NCI-H1436 (cell line): ENCODE results near the gene RGCC.
"Not testable (repeated sequence)": the region's sequence is repeated elsewhere in the genome, so short reads cannot be mapped to it uniquely, and the experiment has no call there.

Source experiments
- DNase-seq: peaks from one replicate; lab custom pipeline; 2025; lab: John Stamatoyannopoulos, UW

Gene RGCC, protein sequence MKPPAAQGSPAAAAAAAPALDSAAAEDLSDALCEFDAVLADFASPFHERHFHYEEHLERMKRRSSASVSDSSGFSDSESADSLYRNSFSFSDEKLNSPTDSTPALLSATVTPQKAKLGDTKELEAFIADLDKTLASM

DNA sequence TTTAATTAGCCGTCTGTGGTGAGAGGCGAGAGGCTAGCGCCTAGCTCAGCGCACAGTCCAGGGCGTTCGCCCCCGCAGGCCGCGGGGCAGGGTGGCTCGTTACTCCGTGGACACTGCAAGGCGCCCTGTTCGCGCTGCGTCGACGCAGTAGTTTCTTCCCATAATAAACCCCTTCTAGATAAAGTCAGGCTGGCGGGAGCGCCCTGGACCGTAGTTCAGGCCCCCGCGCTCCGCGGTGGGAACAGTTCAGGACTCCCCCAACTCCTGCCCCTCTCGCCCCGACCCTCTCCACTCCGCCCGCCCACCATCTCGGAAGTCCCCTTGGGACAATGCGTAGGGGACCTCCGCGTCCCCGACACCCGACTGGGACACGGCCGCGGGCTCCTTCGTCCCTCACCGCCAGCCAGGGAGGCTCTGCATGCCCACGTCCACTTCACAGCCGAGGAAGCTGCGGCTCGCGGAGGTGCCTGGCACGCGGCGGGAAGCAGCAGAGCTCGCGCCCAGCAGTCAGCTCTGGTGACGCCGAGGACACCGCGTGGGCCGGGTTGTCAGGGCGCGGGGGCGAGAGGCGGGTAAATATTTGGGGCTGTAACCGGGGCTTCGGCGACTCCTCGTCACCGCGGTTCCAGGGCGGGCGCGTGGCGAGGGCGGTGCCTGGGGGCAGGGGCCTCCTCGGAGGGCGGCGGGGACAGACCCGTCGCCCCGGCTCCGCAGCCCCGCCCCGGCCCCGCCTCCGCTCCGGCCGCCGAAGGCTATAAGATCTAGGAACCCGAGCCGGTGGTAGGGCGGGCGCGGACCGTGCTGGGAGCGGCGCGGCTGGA is at the start of gene RGCC:
TSS of gene RGCC (plus strand) at position 783 of the 821 bp plus-strand sequence. CDS start 158 bp downstream, outside the sequence.
- no peak for DNase-seq

DNA sequence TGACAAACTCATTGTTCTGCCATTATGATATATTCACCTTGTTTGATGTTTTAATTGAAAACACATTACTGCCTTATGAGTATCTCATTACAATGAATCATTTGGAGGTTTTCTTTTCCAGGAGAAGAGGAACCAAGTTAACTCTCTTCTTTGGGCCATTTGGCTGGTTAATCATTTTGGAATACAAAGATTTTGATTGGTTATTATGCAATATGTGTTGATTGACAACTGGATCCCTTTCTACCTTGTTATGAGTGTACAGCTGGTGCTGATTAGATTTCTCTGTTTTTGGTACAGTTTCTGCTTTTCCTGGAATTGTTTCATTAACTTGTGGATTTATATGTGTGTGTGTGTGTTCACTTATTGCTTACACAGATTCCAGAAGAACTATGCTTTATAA is 49.2 kb upstream of the RGCC start:
- DNase-seq, result no peak

DNA sequence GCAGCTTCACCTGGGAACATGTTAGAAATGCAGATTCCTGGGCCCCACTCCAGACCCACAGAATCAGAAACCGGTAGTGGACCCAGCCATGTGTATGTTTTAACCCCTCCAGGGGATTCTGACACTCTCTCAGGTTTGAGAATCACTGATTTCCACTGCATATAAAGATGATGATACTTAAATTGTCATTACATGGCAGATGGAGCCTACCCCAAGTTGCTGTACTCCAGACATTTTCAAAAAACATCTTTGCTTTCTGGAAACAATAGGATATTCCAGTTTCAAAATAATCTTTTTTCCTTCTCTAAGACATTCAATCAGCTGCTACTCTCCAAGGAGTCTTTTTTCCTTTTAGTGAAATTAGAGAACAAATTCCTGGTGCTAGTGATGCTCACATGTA is 48.6 kb upstream of the RGCC start:
- no peak for DNase-seq

DNA sequence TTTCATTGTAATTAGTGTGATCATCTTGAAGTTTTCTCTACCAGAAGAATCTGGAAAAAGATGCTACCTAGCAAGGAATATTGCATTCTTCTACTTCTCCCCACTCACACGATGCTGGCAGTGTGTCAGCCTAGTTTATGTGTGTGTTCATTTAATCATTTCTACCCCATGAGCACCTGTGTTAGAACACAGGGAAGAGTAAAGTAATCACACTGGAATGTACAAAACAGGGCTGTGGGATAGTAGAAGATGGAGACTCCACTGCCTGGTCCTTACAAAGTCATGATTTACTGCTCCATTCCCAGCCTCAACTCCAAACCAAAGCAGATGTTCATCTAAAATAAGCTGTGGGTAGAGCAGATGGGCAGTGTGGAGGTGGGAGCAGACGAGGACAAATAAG is 47.7 kb upstream of the RGCC start:
- no peak for DNase-seq

DNA sequence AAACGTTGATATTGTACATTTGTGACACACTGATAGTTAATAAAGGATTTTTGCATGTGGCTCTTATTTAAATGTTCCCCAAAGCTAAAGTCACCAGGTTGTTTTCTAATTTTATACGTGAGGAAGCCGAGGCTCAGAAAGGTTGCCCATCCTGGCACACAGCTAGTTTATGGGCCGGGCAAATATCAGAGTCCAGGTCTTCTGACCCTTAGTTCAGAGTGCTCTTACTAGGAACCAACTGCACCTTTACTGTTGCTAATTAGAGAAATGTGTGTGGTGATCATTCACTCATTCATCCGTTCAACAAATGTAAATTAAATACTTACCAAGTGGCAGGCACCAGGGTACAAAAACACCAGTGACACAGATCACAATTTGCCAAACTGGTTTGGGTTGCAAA is 46.3 kb upstream of the RGCC start:
- DNase-seq, result no peak

DNA sequence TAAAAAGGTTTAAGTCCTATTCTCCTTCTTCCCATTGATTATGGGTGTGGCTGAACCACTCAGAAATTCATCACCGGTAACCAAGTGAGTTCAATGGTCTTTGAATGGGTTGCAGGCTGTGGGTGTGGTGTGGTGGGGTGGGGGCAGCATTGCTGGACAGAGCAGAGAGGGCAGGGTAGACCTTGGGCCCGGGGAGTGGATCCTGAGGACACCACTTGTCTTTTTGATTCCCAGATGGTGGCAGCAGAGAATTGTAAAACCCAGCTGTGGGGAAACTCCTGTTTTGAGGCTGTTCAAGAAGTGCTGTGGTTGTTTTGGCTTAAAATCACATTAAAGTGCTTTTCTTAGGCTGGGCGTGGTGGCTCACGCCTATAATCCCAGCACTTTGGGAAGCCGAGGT is 45.8 kb upstream of the RGCC start:
- DNase-seq, result no peak

DNA sequence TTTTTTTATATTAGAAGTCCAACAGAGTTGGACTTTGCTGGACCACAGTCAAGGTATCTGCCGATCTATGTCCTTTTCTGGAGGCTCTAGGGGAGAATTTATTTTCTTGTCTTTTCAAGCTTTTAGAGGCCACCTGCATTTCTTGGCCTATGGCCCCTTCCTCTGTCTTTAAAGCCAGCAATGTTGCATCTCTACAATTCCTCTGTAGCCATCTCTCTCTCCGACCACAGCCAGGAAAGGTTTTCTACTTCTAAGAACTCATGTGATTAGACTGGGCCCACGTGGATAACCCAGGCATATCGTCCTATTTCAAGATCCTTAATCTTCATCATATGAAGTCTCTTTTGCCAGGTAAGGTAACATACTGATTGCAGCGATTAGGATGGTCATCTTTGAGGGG is 43.5 kb upstream of the RGCC start:
- DNase-seq, result no peak

DNA sequence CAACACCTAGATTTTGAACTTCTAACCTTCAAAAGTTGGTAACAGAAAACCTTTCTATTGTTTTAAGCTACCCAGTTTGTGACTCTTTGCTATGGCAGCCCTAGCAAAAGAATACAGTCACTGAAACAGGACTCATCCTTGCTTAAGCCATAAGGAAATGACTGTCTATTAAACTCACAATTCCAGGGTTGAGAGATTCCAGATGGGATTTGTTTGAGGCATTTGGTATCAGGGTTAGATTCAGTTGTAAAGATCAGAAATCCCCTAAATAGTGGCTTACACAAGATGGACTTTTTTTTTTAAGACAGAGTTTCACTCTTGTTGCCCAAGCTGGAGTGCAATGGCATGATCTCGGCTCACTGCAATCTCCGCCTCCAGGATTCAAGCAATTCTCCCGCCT is 41.1 kb upstream of the RGCC start:
- no peak for DNase-seq

DNA sequence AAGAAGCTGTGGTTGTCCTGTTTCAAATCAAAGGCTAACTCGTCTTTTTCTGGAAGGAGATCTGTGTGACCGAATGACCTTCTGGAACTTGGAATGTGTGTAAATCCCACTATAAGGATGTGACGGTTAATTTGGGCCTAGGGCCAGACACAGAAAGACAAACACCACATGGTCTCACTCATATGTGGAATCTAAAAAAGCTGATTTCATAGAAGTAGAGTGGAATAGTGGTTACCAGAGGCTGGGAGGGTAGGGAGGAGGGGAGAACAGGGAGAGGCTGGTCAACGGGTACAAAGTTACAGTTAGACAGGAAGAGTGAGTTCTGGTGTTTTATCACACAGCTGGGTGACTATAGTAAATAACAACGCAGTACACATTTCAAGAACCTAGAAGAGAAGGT is 39.3 kb upstream of the RGCC start:
- DNase-seq, result no peak

DNA sequence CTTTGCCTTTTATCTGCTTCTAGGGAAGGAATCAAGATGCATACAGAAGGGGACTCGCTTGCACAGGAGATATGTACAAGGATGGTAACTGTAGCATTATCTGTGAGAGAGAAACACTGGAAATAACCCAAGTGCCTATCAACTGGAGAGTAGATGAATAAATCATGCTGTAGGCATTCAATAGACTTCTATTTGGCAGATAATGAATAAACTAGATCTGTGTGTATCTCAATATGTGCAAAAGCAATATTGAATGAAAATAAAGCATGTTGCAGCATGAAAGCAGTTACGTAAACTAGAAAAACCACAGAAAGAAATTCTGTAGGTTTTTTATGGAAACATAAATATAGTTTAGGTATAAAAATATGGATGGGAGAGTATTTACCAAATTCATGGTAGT is 38.6 kb upstream of the RGCC start:
- DNase-seq, result no peak

DNA sequence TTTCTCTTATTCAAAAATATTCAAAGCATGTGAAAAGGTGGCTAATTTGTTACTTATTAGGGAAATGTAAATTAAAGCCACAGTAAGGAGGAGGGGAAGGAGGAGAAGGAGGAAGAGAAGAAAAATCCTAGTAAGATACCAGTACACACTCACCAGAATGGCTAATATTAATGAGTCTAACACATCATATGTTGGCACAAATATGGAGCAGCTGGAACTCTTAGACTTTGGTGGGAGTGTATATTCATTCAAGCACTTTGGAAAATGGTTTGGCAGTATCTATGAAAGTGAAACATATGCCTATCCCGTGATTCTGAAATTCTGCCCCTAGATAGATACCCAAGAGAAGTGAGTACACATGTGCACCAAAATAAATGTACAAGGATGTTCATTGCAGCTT is 38.1 kb upstream of the RGCC start:
- no peak for DNase-seq

DNA sequence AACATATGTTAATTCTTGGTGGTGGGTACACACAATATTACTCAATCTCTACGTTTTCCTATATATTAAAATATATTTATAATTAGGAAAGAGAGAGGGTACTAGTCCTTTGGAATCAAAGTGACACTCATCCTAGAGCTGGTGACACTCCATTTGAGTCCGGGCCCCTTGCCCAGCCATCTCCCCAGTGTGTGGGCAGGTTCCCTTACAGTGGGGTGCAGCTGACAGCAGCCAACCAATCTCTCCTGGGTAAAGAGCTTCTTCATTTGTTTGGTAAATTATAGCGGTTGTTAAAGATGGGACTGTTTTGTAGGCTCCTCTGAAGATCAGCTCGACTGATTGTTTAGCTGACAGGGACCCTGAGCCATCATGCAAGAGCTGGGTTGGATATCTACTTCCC is 37.2 kb upstream of the RGCC start:
- no peak for DNase-seq

DNA sequence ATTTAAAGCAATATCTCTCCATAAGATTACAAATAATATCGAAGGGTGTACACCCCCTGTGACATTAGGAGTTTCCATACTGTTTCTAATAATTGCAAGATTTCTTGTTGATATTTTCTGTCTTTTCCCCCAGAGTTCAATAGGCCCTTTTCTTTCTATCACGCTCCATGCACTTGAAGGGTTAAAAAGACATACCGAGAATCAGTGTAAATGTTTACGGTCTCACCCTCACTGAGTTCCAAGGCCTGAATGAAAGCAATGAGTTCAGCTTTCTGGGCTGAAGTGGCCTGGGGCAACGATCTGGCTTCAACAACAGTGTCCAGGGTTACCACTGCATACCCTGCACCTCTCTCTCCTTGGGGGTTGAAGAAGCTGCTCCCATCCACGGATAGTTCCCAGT is 36.0 kb upstream of the RGCC start:
- not testable (repeated sequence) for DNase-seq

DNA sequence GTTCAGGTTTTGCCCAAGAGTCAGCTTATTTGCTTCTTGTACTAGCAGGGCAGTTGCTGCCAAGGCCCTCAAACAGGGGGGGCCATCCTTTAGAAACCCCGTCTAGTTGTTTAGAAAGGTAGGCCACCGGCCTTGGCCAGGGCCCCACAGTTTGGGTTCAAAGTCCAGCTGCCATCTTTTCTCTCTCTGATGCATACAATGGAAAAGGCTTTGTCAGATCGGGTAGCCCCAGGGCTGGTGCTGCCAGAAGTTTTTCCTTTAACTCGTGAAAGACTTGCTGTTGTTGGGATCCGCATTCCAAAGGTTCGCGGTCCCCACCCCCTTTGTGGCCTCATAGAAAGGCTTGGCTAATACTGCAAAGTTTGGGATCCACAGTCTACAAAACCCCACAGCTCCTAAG is 35.4 kb upstream of the RGCC start:
- DNase-seq, result not testable (repeated sequence)

DNA sequence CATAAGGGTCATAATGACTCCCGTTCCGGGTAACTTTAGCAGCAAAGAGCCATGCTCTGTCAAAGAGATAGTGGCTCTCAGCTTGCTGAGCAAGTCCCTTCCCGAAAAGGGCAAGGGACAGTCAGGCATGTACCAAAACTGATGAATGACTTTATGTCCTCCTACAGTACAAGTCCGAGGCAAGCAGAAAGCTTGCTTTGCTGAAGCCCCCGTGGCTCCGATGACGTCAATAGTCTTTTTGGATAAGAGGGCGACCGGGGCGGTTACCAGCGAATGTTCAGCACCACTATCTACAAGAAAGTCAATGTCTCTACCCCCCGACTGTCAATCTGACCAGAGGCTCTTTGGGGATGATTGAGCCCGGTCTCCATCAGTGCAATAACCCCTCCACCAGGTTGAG is 34.1 kb upstream of the RGCC start:
- not testable (repeated sequence) for DNase-seq

DNA sequence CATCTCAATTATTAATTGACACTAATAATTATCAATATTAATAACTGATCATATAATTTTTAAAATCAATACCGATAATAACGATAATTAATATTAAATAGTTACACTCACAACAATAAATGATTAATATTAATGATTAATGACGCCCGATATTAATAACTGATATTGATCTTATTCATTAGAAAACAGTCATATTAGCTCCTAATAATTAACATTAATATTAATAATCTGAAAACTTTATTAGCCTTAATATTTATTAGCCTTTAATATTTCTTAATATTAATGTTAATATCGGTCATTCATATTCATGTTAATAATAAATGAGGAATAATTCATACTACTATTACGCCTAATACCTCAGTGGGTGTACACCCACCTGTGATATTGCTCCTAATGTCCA is 32.7 kb upstream of the RGCC start:
- DNase-seq, result not testable (repeated sequence)

DNA sequence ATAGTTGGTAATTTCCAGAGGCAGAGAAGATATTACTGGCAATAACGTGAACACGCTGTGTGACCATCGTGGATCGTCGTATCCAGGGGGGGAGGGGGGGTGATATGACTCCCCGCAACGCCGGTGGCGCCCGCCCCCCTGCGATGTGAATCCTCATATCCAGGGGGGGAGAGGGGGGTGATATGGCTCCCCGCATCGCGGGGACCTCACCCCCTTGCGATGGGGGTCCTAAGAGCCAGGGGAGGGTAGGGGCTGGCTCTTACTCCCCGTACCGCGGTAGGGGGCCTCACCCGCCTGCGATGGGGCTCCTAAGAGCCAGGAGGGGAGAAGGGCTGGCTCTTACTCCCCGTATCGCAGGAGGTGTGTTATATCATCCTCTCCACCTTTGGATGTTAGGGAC is 31.3 kb upstream of the RGCC start:
- no peak for DNase-seq

DNA sequence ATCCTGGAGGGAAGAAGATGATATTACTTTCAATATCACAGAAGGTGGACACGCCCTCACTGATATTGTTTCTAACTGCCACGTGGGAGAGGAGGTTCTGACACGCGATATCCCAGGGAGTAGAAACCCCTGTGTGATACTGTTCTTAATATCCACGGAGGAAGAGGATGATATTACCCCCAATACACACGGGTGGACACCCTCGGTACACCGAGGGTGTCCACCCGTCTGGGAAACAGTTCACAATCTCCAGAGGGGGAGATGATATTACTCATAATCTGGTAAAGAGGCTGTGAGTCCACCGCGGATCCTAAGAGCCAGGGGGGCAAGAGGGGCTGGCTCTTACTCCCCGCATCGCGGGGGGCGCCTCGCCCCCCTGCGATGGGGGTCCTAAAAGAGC is 29.7 kb upstream of the RGCC start:
- DNase-seq, result no peak

DNA sequence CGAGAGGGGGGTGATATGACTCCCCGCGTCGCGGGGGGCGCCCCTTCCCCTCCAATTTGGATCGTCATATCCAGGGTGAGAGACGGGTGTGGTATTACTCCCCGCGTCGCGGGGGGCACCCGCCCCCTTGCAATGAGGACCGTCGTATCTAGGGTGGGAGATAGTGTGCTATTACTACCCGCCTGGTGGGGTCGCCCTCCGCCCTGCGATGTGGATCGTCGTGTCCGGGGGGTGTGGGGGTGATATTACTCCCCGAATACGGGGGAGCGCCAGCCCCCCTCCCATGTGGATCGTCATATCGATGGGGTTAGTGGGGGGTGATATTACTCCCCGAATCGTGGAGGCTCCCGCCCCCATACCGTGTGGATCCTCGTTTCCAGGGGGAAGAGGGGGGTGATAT is 29.2 kb upstream of the RGCC start:
- DNase-seq, result no peak

DNA sequence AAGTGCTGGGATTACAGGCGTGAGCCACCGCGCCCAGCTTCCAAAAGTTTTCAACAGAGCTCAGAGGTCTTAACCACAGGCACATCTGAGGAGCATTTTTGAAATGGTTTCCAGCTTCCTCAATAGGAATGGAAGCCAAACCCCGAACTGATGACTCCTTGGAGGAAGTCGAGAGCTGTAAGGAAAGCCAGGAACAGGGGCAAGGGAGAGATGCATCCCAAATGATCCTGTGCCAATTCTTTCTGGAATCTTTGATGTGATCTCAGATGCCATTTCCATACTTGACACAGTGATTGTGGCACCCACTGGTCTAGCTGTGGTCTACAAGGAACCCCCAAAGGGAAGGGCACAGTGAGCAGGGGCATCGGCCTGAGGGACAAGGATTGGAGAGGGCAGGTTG is 23.3 kb upstream of the RGCC start:
- not testable (repeated sequence) for DNase-seq

DNA sequence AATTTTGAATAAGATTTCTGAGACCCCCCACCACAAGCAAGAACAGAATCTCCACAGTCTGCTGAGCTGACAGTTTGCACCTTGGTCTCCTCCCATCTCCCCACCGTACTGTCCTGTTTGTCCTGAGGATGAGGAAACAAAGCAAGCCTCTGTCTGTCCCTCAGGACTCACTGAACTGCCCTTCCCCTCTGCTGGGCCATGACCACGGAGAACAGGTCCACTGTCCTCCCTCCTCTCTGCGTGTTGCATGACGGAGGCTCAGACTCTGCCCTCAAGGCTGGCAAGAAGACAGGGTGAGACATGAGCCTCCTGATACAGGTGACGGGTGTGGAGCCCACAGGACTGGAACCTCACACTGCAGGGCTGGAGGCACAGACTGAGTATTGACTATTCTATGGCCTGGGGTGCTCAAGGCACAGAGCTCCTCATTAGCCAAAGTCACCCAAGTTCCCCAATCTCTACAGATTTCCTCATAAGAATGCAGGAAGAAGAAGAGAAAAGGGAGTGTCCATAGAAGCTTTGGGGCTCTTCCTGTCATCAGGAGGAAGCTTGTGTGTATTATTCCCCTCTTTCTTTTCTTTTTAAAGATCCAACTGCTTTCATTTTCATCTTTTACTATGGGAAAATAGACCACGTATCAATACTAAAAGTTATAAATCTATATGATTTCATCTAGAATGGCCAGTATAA is 22.4 kb upstream of the RGCC start:
- DNase-seq, result no peak

DNA sequence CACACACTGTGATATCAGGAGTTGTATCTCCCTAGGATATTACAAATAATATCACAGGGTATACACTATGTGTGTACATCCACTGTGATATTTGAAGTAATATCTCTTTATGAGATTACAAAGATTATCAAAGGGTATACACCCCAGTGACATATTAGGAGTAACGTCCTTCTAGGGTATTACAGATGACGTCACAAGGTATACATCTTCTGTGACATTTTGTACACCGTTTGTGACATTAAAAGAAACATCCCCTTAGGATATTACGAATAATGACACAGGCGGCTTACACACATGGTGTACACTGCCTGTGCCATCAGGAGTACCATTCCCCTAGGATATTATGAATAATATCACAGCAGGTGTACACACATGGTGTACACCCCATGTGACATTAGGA is 13.4 kb upstream of the RGCC start:
- no peak for DNase-seq

DNA sequence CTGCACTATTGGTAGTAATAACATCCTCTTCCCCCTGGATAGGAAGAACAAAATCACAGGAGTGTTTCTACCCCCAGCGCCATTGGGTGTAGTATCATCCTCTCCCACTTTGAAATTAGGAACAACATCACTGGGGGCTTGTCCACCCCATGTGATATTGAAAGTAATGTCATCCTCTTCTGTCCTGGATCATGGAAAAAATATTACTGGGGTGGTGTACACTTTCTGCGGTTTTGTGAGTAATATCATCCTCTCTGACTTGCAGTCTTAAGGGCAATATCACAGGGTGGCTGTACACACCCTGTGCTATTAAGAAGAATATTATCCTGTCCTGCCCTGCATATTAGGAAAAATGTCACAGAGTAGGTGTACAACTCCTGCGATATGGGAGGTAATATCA is 4.9 kb upstream of the RGCC start:
- no peak for DNase-seq
